IPS DF 6.9 (cell line): Measurements from ENCODE around the gene ATP8A1.

ENCODE experiments used
- DNase-seq: peaks from one replicate; pipeline ENCODE4 v3.0.0-alpha.2; 2013; ENCODE audit warnings: low read depth, low spot score
- H3K27ac ChIP-seq: one replicate; pipeline ENCODE4 v1.5.1; 2013; ENCODE audit warnings: low read length, control low read depth
- H3K27me3 ChIP-seq: 2 replicates; pipeline ENCODE4 v1.6.1; 2013; ENCODE audit warnings: mild to moderate bottlenecking, low read length; ENCODE audit not compliant: control insufficient read depth, insufficient read depth
- H3K36me3 ChIP-seq: 2 replicates; pipeline ENCODE4 v1.6.1; 2013; ENCODE audit warnings: low read length; ENCODE audit not compliant: control insufficient read depth, insufficient read depth
- H3K4me1 ChIP-seq: 2 replicates; pipeline ENCODE4 v1.6.1; 2013; ENCODE audit warnings: low read length; ENCODE audit not compliant: control insufficient read depth, insufficient read depth
- H3K4me3 ChIP-seq: 2 replicates; pipeline ENCODE4 v1.5.1; 2013; ENCODE audit warnings: mild to moderate bottlenecking, low read length
- H3K9me3 ChIP-seq: 2 replicates; pipeline ENCODE4 v1.6.1; 2013; ENCODE audit warnings: low read length, inconsistent platforms; ENCODE audit not compliant: control insufficient read depth, insufficient read depth
- WGBS: extraction: QIAGEN DNeasy Blood & Tissue Kit; methylation state at CpG from one replicate; pipeline ENCODE4 v1.1.7; 2013; ENCODE audit warnings: mixed read lengths, missing lambda C conversion rate; ENCODE audit not compliant: insufficient read length, insufficient coverage; 5-methylcytosine and 5-hydroxymethylcytosine counted together

Gene ATP8A1

DNA sequence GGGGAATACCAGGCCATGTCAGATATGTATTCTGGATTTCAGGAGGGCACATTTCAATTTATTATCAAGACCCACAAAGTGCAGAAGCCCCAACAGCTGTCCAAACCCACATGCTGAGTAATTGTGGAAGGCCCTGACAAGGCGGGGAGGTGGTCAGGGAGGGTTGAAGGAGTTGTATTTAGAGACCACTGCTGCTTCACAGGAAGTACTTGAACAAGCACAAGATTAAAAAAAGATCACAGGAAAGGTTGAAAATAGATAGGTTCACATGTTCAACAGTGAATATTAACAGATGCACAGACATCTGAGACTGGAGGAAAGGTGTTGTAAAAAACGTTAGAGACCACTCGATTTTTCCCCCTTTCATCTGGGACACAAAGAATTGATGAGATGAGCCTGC, 17.9 kb downstream of the ATP8A1 start:
- no peaks in the 10 kb centered on the region for H3K36me3 ChIP-seq
- no peaks in the 10 kb centered on the region; the same call in 1 of the 2 replicates for H3K4me1 ChIP-seq
- DNase-seq, result no peak
- no peaks in the 10 kb centered on the region for H3K27me3 ChIP-seq
- H3K9me3 ChIP-seq, result no peaks in the 10 kb centered on the region
- no peak overlapping the region for H3K4me3 ChIP-seq
- no CpG with 5 or more reads among the region's 3 CpGs for WGBS
- no peak overlapping the region for H3K27ac ChIP-seq

DNA sequence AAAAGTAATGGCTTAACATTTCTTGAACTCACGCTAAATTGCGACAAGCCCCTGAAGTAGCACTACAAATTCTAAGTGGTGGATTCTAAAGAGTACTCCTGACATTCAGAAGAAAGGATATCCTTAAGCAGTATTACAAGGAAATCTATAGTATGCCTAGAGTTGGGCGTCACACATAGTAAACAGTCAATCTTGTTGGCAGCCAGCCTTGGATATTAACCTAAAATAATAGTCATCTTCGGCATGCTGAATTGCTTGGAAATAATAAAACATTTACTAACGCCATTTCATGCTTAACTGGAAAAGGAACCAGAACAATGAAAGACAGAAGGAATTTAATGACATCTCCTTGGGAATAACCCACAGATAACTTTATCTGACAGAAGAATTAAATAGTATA, 18.6 kb downstream of the ATP8A1 start:
- no peaks in the 10 kb centered on the region; the same call in 1 of the 2 replicates for H3K4me1 ChIP-seq
- H3K36me3 ChIP-seq, result no peaks in the 10 kb centered on the region
- H3K9me3 ChIP-seq, result no peaks in the 10 kb centered on the region
- H3K27me3 ChIP-seq, result no peaks in the 10 kb centered on the region
- no peak overlapping the region for H3K4me3 ChIP-seq
- H3K27ac ChIP-seq, result no peak overlapping the region
- WGBS, result no CpG with 5 or more reads among the region's 5 CpGs
- DNase-seq, result no peak

DNA sequence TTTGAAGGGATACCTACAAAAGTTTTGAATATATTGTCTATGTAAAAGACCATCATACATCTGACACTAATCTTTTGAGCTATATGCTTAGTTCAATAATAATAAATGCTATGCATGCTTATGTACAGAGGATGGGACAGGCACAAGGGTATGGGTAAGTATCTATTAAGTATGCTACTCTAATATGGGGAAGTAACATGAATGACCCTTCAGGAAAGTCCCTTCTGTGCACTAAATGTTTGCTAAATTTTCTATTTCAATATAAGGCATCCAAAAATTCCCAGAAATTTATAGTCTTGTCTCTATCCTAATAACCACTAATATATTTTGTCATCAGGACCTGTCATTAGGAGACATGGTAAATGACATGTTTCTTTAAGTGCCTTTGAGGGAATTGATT, 19.0 kb downstream of the ATP8A1 start:
- Histone ChIP-seq H3K4me3 (no peak overlapping the region), H3K36me3 (no peaks in the 10 kb centered on the region), H3K27me3 (no peaks in the 10 kb centered on the region), H3K4me1 (no peaks in the 10 kb centered on the region; the same call in 1 of the 2 replicates), H3K9me3 (no peaks in the 10 kb centered on the region), H3K27ac (no peak overlapping the region)
- DNase-seq, result no peak

DNA sequence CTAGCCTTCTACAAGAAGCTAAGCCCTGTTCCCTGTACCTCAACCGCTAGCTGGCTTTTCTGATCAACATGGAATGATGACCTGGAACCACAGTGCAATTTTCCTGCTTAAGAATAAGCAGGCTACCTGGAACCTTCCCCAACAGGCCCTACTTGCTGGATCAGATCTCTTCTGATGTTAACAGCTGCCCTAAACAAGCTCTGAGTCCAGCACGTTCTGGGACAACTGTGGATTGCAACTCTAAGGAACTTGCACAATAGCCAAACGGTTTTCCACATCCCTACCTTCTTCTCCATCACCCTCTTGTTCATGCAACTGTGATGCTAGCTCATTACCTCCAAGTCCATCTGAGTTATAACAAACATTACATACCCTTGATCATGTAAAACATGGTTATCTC, 19.8 kb downstream of the ATP8A1 start:
- Histone ChIP-seq H3K27me3 (no peaks in the 10 kb centered on the region), H3K27ac (no peak overlapping the region), H3K4me1 (no peaks in the 10 kb centered on the region; the same call in 1 of the 2 replicates), H3K36me3 (no peaks in the 10 kb centered on the region), H3K9me3 (no peaks in the 10 kb centered on the region), H3K4me3 (no peak overlapping the region)
- whole genome bisulfite sequencing, result no CpG with 5 or more reads among the region's 3 CpGs
- no peak for DNase-seq

DNA sequence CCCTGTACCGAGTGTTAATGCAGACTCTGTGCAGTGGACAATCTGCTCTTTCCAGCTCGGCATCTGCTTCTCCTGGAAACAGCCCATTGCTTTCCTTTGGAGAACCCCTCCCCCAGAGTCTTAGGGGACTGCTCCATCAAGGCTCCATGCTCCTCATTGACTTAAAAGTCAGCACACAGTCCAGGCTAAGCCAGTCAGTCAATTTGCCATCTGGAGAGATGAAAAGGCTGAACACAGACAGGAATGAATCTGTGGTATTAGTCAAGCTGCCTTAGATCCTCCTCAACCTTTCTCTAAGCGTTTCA, 20.3 kb downstream of the ATP8A1 start:
- DNase-seq, result no peak
- no CpG with 5 or more reads among the region's 3 CpGs for WGBS
- no peak overlapping the region for H3K27ac ChIP-seq
- H3K9me3 ChIP-seq, result no peaks in the 10 kb centered on the region
- H3K4me1 ChIP-seq, result no peaks in the 10 kb centered on the region; the same call in 1 of the 2 replicates
- no peaks in the 10 kb centered on the region for H3K36me3 ChIP-seq
- no peak overlapping the region for H3K4me3 ChIP-seq
- H3K27me3 ChIP-seq, result no peaks in the 10 kb centered on the region

DNA sequence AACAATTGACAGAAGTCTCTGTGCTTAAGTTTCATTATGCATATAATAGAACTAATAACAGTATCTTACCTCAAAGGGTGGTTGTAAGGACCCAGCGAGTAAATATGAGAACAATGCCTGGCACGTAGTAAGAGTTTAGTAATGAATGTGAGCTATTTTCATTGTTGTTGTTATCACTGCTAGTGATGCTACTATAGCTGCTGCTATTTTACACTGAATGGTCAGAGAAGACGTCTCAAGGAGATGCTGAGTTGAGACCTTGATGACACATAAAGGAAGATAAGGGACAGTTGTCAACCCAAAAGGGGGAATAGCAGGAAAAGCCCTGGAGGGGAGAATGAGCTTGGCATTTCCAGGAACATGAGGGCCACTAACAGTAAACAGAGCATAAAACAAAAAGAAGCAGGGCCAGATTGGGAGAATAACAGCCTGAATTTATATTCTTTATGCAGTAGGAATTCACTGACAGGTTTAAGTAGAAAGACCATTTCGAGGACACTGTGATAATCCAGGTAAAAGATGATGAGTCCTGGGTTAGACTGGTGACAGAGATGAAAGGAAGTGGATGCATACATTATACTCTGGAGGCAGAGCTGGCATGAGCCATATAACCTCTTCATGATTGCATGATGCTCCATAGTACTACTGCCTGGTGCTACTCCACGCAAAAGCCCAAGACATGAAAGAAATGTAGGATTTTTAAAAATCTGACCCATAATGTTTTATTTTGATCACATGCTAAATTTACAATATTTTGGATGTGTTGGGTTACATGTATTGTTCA, 23.1 kb downstream of the ATP8A1 start:
- Histone ChIP-seq H3K27me3 (no peaks in the 10 kb centered on the region), H3K4me1 (no peaks in the 10 kb centered on the region), H3K4me3 (no peak overlapping the region), H3K9me3 (no peaks in the 10 kb centered on the region), H3K27ac (no peak overlapping the region), H3K36me3 (no peaks in the 10 kb centered on the region)
- no peak for DNase-seq
- WGBS, result no CpG with 5 or more reads among the region's 5 CpGs

DNA sequence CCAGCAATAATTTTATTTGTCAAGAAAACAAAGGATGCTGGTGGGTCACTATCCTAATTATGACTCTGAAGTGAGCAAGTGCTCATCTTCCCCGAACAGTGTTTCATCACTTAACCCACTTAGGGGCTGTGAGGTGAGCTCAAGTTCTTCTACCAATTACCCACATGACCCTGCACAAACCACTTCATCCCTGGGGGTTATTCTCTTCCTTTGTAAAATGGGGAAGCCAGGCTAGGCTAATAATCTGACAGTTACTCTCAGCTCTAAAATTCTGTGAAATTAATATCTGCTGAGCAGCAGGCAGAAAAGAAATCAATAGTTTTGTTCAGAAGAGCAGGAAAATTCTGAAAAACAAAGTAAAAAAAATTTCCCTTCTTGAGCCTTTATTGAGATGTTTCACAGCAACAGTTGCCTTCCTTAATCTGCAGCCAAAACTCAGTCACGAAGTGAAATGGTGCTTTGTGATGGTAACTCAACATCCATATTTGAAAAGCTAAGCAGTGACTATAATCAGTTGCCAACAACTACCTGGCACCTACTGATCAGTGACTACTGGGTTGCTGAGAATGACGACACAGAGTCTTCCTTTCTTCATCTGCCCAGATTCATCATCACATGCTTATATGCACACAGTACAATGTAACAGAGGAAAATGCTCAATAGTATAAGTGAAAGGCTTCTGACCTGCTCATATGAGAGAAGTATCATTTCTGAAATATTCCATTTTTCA, 24.1 kb downstream of the ATP8A1 start:
- no peaks in the 10 kb centered on the region for H3K27me3 ChIP-seq
- H3K4me3 ChIP-seq, result no peak overlapping the region

DNA sequence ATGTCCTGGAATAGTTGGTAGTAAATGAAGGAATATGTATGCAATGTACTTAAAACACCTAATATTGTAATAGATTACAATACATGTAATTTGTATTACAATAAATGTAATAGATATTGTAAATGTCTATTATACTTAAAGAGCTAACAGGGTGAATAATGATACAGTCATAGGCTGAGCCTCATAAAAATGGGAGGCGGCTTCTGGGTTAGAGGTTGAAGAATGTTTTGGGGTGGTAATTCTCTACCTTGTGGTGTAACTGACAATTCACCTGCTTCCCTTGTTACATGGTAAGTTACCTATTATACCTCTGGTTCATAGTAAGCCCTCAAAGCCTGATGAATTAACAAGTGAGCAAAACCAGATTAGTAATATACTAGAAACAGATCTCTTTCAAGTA, 26.0 kb downstream of the ATP8A1 start:
- H3K36me3 ChIP-seq, result no peaks in the 10 kb centered on the region
- no peaks in the 10 kb centered on the region for H3K9me3 ChIP-seq
- no peak overlapping the region for H3K4me3 ChIP-seq
- H3K27ac ChIP-seq, result no peak overlapping the region
- no peaks in the 10 kb centered on the region for H3K4me1 ChIP-seq
- no peaks in the 10 kb centered on the region for H3K27me3 ChIP-seq
- DNase-seq, result no peak
- no CpG with 5 or more reads among the region's 1 CpG for WGBS

More for the DNA sequence above, 24.1 kb downstream of the ATP8A1 start:
- DNase-seq, result no peak
- WGBS, result no CpG with 5 or more reads among the region's 3 CpGs
- H3K36me3 ChIP-seq, result no peaks in the 10 kb centered on the region
- no peaks in the 10 kb centered on the region for H3K4me1 ChIP-seq
- H3K27ac ChIP-seq, result no peak overlapping the region
- no peaks in the 10 kb centered on the region for H3K9me3 ChIP-seq

DNA sequence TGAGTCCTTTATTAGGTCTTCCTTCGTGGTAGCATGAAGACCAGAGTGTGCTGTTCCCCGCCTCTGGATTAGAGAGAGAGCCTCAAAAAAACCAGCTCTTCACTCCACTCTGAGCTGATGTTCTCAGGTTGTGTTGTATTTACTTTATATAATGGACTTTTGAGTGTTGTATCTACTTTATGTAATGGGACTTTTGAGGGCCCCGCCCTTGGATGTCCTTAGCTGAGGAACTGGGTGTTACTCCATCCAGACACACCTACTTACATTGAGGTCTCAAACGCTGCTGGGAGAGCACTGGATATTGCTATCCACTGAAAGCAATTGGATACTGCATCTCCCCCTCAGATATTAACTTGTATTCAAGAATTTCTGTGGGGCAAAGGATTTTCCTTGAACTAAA, 28.2 kb downstream of the ATP8A1 start:
- WGBS, result no CpG with 5 or more reads among the region's 4 CpGs
- H3K27ac ChIP-seq, result no peak overlapping the region
- H3K4me1 ChIP-seq, result no peaks in the 10 kb centered on the region
- no peaks in the 10 kb centered on the region for H3K36me3 ChIP-seq
- no peaks in the 10 kb centered on the region for H3K27me3 ChIP-seq
- H3K4me3 ChIP-seq, result no peak overlapping the region
- no peaks in the 10 kb centered on the region for H3K9me3 ChIP-seq
- no peak for DNase-seq

DNA sequence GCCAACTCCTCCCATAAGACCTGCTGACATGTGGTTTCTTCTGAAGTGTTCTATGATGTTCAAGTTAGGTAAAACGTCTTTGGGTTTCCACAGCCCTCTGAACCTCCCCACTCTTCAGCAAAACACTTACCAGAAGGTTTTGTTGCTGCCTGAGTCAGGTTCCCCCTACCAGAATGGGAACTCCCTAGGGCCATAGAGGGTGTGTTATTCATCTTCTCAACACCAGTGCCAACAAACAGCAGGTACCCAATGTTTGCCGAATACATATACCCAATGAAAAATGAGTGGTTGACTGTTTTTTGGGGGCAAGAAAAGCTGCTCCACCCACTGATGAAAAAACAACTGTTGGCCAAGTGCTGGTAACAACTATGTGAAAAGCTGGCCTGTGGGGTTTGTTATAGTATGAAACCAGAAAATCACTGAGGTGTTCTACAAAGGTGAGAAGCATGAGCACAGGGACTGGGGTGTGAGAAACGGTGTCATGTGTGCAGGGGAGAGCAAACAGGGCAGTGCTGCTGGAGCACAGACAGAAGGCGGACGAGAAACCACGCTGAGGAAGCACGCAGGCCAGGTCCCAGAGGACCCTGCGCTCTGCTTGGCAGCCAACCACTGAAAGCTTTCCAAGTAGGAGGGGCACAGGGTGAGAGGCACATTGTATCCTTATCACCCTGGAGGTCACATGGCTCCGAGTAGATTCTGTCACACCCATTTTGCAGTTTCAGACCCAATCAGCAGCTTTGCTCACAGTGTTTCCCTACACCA, 28.8 kb downstream of the ATP8A1 start:
- H3K36me3 ChIP-seq, result no peaks in the 10 kb centered on the region
- no peaks in the 10 kb centered on the region for H3K4me1 ChIP-seq
- DNase-seq, result no peak
- no peaks in the 10 kb centered on the region for H3K27me3 ChIP-seq
- H3K4me3 ChIP-seq, result no peak overlapping the region
- no peaks in the 10 kb centered on the region for H3K9me3 ChIP-seq
- WGBS, result no CpG with 5 or more reads among the region's 9 CpGs
- no peak overlapping the region for H3K27ac ChIP-seq
